Activated CD8-positive, alpha-beta T cell treated with anti-CD3 and anti-CD28 coated beads, Interleukin-2, amount 10 ng/mL, durations not matched to agents 7 days and 5 days (primary cell): ENCODE data around the gene SMG6. TPM values are rescaled to one million over a fixed set of nuclear protein-coding genes. Genes with fewer than 3 reads are reported as not detected.
A peak's percentile ranks its signal among the peaks of the same experiment; 100 is the strongest.

Experiments used
- ATAC-seq: fragments of 150-1000 bp; cut with Tn5 transposase; one replicate; pipeline ENCODE4 v1.10.0; 2021; ENCODE audit warnings: moderate library complexity
- CTCF ChIA-PET: fragments of 350-600 bp; sonication (Branson Sonifier 250); formaldehyde crosslinking; loops from one replicate; lab custom pipeline; 2021; ENCODE audit warnings: antibody characterized with exemption; lab: Charles Lee
- POLR2A ChIA-PET: fragments of 350-600 bp; sonication (Branson Sonifier 250); formaldehyde crosslinking; loops from one replicate; lab custom pipeline; 2021; ENCODE audit warnings: antibody characterized with exemption; lab: Charles Lee
- DNase-seq: peaks from one replicate; pipeline ENCODE4 v3.0.0-alpha.2; 2020
- H3K27ac Mint-ChIP-seq: one replicate; pipeline ENCODE4 v1.8.0; 2021; ENCODE audit warnings: mild to moderate bottlenecking, mixed read lengths
- H3K27me3 Mint-ChIP-seq: one replicate; pipeline ENCODE4 v1.8.0; 2021; ENCODE audit warnings: low read depth, mixed read lengths
- H3K36me3 Mint-ChIP-seq: one replicate; pipeline ENCODE4 v1.8.0; 2021; ENCODE audit warnings: low read depth, mixed read lengths
- H3K4me1 Mint-ChIP-seq: one replicate; pipeline ENCODE4 v1.8.0; 2021; ENCODE audit warnings: low read depth, mixed read lengths
- H3K4me3 Mint-ChIP-seq: one replicate; pipeline ENCODE4 v1.8.0; 2021; ENCODE audit warnings: mild to moderate bottlenecking, mixed read lengths
- H3K9me3 Mint-ChIP-seq: one replicate; pipeline ENCODE4 v1.8.0; 2022; ENCODE audit warnings: mixed read lengths; ENCODE audit not compliant: insufficient read depth
- total RNA-seq, 2 experiments: library from RNA; stranded (reverse); gene quantifications; one replicate each; pipeline ENCODE4 v1.2.3, GENCODE V29; 2021

SMG6 gene
- total RNA-seq, 2 experiments from 2014 or later, result 49.8 to 55.9 TPM

DNA sequence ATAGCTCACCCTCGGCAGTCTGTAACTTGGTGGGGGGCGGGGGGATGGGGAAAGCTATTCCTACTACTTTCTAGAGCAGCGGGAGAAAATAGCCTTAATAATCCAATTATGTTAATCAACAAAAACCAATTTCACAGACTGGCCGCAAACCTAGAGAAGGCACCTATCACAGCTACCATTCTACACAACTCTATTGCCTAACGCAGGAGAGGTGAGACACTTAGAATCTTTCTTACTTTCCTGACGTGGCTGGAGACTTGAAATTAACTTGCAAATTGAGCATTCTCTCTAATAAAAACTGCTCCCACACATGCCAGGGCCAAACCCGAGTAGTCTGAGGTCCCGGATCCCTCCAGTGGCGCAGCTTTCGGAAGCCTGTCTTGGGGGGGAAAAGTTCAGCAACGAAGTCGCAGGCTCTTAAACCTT lies 794 bp downstream of the SMG6 start:
- POLR2A ChIA-PET, result interaction anchor here (0.6 to 1.8 kb wide), 7 partner anchors 11 to 247 kb away, joined by 3 to 5 read pairs (median 3); no protein-coding TSS in a partner anchor
- ATAC-seq, result no peak
- H3K4me1 Mint-ChIP-seq, result peaks cover 57% of the 10 kb centered on the region
- CTCF ChIA-PET, result interaction anchor here (0.7 to 3.3 kb wide), 14 partner anchors 10 to 249 kb away, joined by 3 to 13 read pairs (median 4); partner anchors contain the start of genes HIC1 and TSR1
- DNase-seq, result no peak
- no peaks in the 10 kb centered on the region for H3K9me3 Mint-ChIP-seq
- H3K36me3 Mint-ChIP-seq, result peaks cover 44% of the 10 kb centered on the region
- peak overlapping the region; percentile 95 for H3K4me3 Mint-ChIP-seq
- no peaks in the 10 kb centered on the region for H3K27me3 Mint-ChIP-seq
- H3K27ac Mint-ChIP-seq, result peak overlapping the region; percentile 83

DNA sequence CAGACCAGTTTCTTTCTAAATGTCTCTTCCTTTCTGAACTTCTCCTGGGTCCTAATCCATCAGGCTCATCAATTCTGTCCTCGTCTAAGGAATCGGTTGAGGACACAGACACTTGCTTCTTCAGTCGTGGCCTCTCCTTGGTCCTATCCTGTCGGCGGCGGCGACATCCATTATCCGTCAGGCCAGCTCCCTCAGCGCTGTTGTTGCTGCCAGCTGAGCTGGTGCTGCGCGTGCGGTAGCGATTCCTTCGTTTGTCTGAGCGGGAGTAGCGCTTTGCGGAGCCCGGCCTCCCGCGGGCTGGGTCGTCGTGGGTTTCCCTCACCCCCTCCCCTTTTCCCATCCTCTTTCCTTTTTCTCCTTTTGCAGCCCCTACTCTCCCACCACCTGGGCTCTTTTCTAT lies 3.8 kb downstream of the SMG6 start:
- POLR2A ChIA-PET, result no interaction called here
- Mint-ChIP-seq H3K27ac (no peak overlapping the region), H3K4me3 (no peak overlapping the region), H3K36me3 (peaks cover 55% of the 10 kb centered on the region), H3K4me1 (peaks cover 66% of the 10 kb centered on the region), H3K27me3 (no peaks in the 10 kb centered on the region), H3K9me3 (no peaks in the 10 kb centered on the region)
- ATAC-seq (no peak), DNase-seq (no peak)
- CTCF ChIA-PET, result interaction anchor here (1.3 kb wide), 1 partner anchor 53 kb away, joined by 3 read pairs; no protein-coding TSS in a partner anchor

DNA sequence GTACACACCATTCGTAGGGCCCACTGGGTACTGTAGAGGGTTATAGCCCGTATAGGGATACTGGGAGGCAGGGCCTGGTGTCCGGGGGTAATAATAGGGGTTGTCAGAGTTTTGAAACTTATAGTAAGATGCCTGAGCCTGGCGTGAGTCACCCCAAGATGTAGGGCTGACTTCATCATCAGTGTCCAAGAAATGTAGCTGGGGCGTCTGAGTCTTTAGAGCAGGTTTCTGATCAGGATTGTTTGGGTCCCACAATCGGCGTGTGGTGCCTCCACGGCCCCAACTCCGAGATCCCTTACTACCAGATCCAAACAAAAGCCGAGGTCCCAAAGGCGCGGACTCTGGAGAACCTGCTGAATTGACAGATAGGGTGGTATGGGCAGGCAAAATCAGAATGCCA lies 4.4 kb downstream of the SMG6 start:
- Mint-ChIP-seq H3K4me1 (peaks cover 67% of the 10 kb centered on the region), H3K27ac (no peak overlapping the region), H3K27me3 (no peaks in the 10 kb centered on the region), H3K4me3 (no peak overlapping the region), H3K9me3 (no peaks in the 10 kb centered on the region), H3K36me3 (peaks cover 59% of the 10 kb centered on the region)
- ChIA-PET CTCF (interaction anchor here (1.0 to 1.3 kb wide), 2 partner anchors 16 to 54 kb away, joined by 3 read pairs; no protein-coding TSS in a partner anchor), POLR2A (no interaction called here)
- DNase-seq (no peak), ATAC-seq (no peak)

DNA sequence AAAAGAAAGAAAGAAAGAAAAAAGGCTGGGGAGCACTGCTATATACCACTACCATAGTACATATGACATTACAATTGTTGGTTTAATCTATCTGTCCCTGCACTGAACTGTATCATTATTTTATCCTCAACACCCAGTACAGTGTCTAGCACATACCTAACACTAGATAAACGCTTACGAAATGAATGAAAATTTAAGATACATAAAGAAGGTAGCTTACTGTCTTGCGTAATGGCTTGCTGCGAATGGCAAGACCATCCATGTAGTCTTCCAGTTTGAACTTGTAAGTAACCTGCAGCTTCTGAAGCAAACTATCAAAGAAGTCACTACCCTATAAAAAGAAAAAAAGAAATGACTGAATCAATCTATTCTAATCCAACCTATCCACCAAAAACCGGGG lies 6.6 kb downstream of the SMG6 start:
- Mint-ChIP-seq H3K4me1 (peaks cover 61% of the 10 kb centered on the region), H3K9me3 (no peaks in the 10 kb centered on the region), H3K4me3 (no peak overlapping the region), H3K36me3 (peaks cover 69% of the 10 kb centered on the region), H3K27me3 (no peaks in the 10 kb centered on the region), H3K27ac (no peak overlapping the region)
- CTCF ChIA-PET, result interaction anchor here (1.2 kb wide), 1 partner anchor 76 kb away, joined by 3 read pairs; no protein-coding TSS in a partner anchor
- POLR2A ChIA-PET, result interaction anchor here (0.6 kb wide), 1 partner anchor 17 kb away, joined by 4 read pairs; no protein-coding TSS in a partner anchor
- no peak for DNase-seq
- ATAC-seq, result no peak

DNA sequence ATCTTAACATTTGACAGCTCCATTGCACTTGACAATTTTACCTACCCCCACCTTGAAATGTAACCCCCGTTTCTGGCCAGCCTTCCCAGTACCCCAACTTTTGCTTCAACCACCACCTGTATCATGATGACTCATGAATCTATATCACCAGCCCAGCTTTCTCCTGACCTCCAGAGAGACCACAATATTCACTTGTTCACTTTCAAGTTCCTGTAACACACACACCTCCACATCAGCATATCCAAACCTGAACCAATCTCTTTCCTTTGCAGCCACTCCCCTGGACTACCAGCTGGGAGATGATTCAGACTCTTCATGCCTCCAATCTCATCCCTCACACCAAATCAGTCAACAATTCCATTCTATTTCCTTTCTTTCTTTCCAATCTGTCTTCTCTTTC lies 8.0 kb downstream of the SMG6 start:
- H3K4me3 Mint-ChIP-seq, result no peak overlapping the region
- ATAC-seq, result peak; percentile 71
- POLR2A ChIA-PET, result interaction anchor here (1.0 kb wide), 1 partner anchor 29 kb away, joined by 3 read pairs; no protein-coding TSS in a partner anchor
- no peaks in the 10 kb centered on the region for H3K9me3 Mint-ChIP-seq
- H3K36me3 Mint-ChIP-seq, result peaks cover 74% of the 10 kb centered on the region
- CTCF ChIA-PET, result interaction anchor here (0.7 to 1.9 kb wide), 3 partner anchors 13 to 241 kb away, joined by 3 to 7 read pairs (median 5); partner anchors contain the start of gene HIC1
- H3K27me3 Mint-ChIP-seq, result no peaks in the 10 kb centered on the region
- no peak for DNase-seq
- H3K27ac Mint-ChIP-seq, result peak overlapping the region; percentile 29
- peaks cover 48% of the 10 kb centered on the region for H3K4me1 Mint-ChIP-seq

DNA sequence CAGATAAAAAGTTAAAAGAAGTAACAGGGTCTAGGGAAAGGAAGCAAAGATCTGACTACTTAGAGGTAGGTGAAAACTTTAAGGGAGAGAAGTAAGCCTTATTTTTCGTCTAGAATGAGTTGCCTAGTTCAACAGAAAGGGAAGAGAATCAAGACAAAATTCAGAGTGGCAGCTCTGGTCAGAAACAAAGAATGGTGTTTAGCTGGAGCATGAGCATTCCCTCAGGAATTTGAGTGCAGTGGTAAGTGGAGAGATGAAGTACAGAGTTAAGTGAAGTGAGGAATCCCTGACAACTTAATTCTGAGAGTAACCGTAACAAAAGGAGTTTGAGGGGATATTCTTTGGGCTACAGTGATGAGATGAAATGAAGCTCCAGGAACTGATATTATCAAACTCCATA lies 11.5 kb downstream of the SMG6 start:
- ChIA-PET POLR2A (no interaction called here), CTCF (interaction anchor here (0.7 to 2.7 kb wide), 3 partner anchors 9 to 237 kb away, joined by 3 to 8 read pairs (median 4); partner anchors contain the start of gene HIC1)
- H3K27me3 Mint-ChIP-seq, result no peaks in the 10 kb centered on the region
- DNase-seq (no peak), ATAC-seq (no peak)
- no peak overlapping the region for H3K27ac Mint-ChIP-seq
- H3K4me1 Mint-ChIP-seq, result peaks cover 26% of the 10 kb centered on the region
- H3K9me3 Mint-ChIP-seq, result no peaks in the 10 kb centered on the region
- peaks cover 69% of the 10 kb centered on the region for H3K36me3 Mint-ChIP-seq
- no peak overlapping the region for H3K4me3 Mint-ChIP-seq

DNA sequence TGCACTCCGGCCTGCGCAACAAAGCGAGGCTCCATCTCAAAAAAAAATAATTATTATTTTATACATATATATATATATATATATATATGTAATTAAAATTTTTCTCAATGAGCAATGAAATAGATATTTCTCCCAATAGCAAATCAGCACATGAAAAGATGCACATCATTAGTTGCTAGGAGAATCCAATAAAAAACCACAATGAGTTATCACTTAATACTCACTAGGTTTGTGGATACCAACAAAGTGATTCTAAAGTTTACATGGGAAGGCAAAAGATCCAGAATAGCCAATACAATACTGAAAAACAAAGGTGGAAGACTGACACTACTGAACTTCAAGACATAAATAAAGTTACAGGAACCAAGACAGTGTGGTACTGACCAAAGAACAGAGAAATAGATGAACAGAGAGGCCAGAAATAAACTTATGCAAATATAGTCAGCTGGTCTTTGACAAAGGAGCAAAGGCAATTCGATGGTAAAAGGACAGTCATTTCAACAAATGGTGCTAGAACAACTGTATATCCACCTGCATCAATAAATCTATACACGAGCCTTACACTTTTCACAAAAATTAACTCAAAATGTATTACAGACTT lies 13.6 kb downstream of the SMG6 start:
- DNase-seq (no peak), ATAC-seq (no peak)
- H3K4me1 Mint-ChIP-seq, result peaks cover 8% of the 10 kb centered on the region
- H3K4me3 Mint-ChIP-seq, result no peak overlapping the region
- peaks cover 57% of the 10 kb centered on the region for H3K36me3 Mint-ChIP-seq
- ChIA-PET POLR2A (no interaction called here), CTCF (interaction anchor here (1.4 kb wide), 1 partner anchor 13 kb away, joined by 3 read pairs; no protein-coding TSS in a partner anchor)
- no peaks in the 10 kb centered on the region for H3K9me3 Mint-ChIP-seq
- no peaks in the 10 kb centered on the region for H3K27me3 Mint-ChIP-seq
- H3K27ac Mint-ChIP-seq, result no peak overlapping the region

DNA sequence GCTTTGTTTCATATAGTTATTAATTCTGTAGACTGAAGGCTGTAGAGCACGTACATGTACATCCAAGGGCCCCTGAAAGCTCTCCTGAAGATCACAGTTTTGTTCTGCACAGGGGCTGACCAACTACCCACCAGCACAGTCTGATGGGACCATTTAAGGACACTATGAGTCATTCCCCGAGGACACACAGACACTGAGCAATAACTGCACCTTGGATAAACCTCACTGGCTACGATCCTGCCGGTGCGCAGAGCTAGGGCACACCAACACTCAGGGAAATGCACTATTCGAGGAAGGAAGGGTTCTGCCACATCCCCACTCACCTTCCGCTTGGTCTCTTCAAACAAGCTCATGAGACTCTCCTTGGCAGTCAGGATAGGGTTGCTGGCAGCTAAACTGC lies 20.3 kb downstream of the SMG6 start:
- ChIA-PET CTCF (interaction anchor here (0.9 to 6.6 kb wide), 27 partner anchors 9 to 374 kb away, joined by 3 to 109 read pairs (median 4); partner anchors contain the start of genes HIC1, SMG6 and SRR), POLR2A (interaction anchor here (0.8 to 1.4 kb wide), 6 partner anchors 19 to 228 kb away, joined by 3 to 7 read pairs (median 4); partner anchors contain the start of gene TSR1)
- Mint-ChIP-seq H3K36me3 (peaks cover 67% of the 10 kb centered on the region), H3K4me3 (no peak overlapping the region), H3K4me1 (peaks cover 47% of the 10 kb centered on the region), H3K9me3 (no peaks in the 10 kb centered on the region), H3K27me3 (no peaks in the 10 kb centered on the region), H3K27ac (peak overlapping the region; percentile 56)
- no peak for ATAC-seq
- no peak for DNase-seq

DNA sequence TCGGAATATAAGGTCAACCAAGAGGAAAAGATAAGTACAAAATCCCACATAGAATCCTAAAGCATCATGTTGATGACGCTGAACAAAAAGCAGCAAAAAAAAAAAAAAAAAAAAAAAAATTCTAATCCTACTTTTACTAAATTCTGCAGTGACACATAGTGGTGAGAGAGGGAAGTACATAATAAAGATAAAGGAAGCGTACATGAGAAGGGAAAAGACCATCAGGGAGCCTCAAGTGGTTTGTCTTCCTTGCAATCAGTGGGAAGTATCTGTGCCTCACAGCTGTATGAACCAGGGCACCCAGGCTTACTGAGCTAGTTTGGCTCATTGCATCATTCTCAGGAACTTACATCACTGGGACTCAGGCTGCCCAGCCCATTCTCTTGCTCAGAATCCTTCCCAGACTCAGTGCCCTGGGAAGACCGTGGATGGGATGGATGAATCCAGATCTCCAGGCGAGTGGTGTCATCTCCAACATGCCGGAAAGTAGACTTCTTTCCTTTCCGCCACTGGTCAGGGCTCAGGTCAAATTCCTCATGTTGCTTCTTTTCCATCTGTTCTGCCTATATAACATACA lies 21.2 kb downstream of the SMG6 start:
- DNase-seq (no peak), ATAC-seq (peak; percentile 54)
- no peaks in the 10 kb centered on the region for H3K9me3 Mint-ChIP-seq
- peak overlapping the region; percentile 76 for H3K27ac Mint-ChIP-seq
- no peaks in the 10 kb centered on the region for H3K27me3 Mint-ChIP-seq
- H3K4me3 Mint-ChIP-seq, result no peak overlapping the region
- POLR2A ChIA-PET, result interaction anchor here (0.8 to 1.4 kb wide), 5 partner anchors 18 to 227 kb away, joined by 3 to 7 read pairs (median 4); no protein-coding TSS in a partner anchor
- H3K36me3 Mint-ChIP-seq, result peaks cover 61% of the 10 kb centered on the region
- H3K4me1 Mint-ChIP-seq, result peaks cover 50% of the 10 kb centered on the region
- CTCF ChIA-PET, result interaction anchor here (0.8 to 6.6 kb wide), 32 partner anchors 9 to 374 kb away, joined by 3 to 109 read pairs (median 5); partner anchors contain the start of genes HIC1, SMG6 and SRR

DNA sequence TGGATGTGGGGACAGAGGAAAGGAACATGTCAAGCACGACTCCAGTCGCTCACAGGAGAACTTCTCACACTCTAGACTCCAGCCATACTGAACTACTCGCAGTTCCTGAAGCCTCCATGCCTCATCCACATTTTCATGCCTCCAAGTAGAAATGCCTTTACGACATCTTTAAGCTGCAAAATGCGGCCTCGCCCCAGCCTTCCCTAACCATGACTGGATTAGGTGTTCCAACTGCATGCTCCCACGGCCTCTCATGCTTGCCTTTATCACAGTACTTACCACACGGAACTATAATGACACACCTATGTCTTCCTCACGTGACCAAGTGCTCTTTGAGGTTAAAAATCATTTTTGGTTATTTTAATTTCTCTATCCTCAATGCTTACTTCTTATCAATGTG lies 23.9 kb downstream of the SMG6 start:
- Mint-ChIP-seq H3K27me3 (no peaks in the 10 kb centered on the region), H3K36me3 (peaks cover 67% of the 10 kb centered on the region), H3K4me1 (peaks cover 72% of the 10 kb centered on the region), H3K9me3 (no peaks in the 10 kb centered on the region), H3K27ac (peak overlapping the region; percentile 76), H3K4me3 (no peak overlapping the region)
- ChIA-PET POLR2A (interaction anchor here (1.5 to 1.6 kb wide), 2 partner anchors 13 to 15 kb away, joined by 7 to 8 read pairs; no protein-coding TSS in a partner anchor), CTCF (interaction anchor here (0.9 to 6.6 kb wide), 6 partner anchors 14 to 225 kb away, joined by 3 to 109 read pairs (median 54); partner anchors contain the start of gene HIC1)
- DNase-seq (no peak), ATAC-seq (no peak)

DNA sequence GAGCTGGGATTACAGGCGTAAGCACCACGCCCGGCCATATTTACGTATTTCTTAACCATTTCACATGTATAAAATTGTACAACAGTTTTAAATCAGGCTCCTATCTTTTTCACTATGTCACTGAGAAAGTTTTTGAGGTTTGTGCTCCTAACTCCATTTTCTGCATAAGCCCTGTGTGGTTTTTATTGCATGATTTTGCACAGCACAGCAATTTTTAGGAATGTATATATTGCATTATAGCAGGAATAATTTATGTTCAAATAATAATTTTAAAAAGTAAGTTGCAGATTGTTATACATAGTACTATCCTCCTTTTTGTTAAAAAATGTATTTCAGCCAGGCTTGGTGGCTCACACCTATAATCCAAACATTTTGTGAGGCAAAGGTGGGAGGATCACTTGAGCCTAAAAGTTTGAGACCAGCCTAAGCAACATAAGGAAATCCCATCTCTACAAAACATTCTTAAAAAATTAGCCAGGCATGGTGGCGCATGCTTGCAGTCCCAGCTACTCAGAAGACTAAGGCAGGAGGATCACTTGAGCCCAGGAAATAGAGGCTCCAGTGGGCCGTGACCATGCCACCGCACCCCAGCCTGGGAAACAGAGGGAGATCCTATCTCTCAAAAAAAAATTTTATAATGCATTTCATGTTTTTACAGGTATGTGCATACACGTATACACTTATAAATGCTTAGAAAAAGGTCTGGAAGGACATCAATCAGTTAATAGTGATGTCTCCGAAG lies 26.0 kb downstream of the SMG6 start:
- H3K27me3 Mint-ChIP-seq, result no peaks in the 10 kb centered on the region
- H3K4me1 Mint-ChIP-seq, result peaks cover 79% of the 10 kb centered on the region
- H3K36me3 Mint-ChIP-seq, result peaks cover 66% of the 10 kb centered on the region
- ATAC-seq (no peak), DNase-seq (no peak)
- POLR2A ChIA-PET, result interaction anchor here (3.3 kb wide), 1 partner anchor 11 kb away, joined by 12 read pairs; no protein-coding TSS in a partner anchor
- H3K4me3 Mint-ChIP-seq, result no peak overlapping the region
- no peak overlapping the region for H3K27ac Mint-ChIP-seq
- CTCF ChIA-PET, result interaction anchor here (2.2 kb wide), 2 partner anchors 11 to 33 kb away, joined by 17 to 22 read pairs; no protein-coding TSS in a partner anchor
- H3K9me3 Mint-ChIP-seq, result no peaks in the 10 kb centered on the region
